Lower leg skin (tissue), 3 donors: ENCODE results near the gene CIAO3.

ENCODE experiments used
- CTCF ChIP-seq, 3 donors: fragments of 450-650 bp; IDR thresholded peaks; one replicate each; pipeline ENCODE4 v1.5.1; 2016; ENCODE audit warnings: antibody characterized with exemption in 3 of 3, mild to moderate bottlenecking in 3 of 3, moderate library complexity in 2 of 3
- POLR2A ChIP-seq, 2 donors: fragments of 450-650 bp; IDR thresholded peaks; one replicate each; pipeline ENCODE4 v1.6.1; 2016 to 2017; ENCODE audit warnings: antibody characterized with exemption in 2 of 2, mild to moderate bottlenecking in 1 of 2, moderate library complexity in 1 of 2

GRCh38 chr16:730666-731509 lies 9.9 kb downstream of the CIAO3 start:
- TF ChIP-seq CTCF (IDR thresholded peaks at IDR 0.05) (no peak), POLR2A (IDR thresholded peaks at IDR 0.05) (no peak)
